Urothelium cell line (cell line): ENCODE results near the gene SPATA31C2.
"Not testable (repeated sequence)": the region's sequence is repeated elsewhere in the genome, so short reads cannot be mapped to it uniquely, and the experiment has no call there.

Source experiments
- DNase-seq: peaks from one replicate; pipeline ENCODE4 v3.0.0; 2011; ENCODE audit warnings: low spot score, mixed read lengths
- FAIRE-seq: peaks from 2 replicates; lab custom pipeline; 2011; peaks lifted over from hg19 to GRCh38; lab: Jason Lieb, UNC

SPATA31C2 gene

GRCh38 chr9:88127700-88128300 lies 10.5 kb downstream of the SPATA31C2 start:
- DNase-seq = not testable (repeated sequence)
- peak; percentile 83 for FAIRE-seq

GRCh38 chr9:88123413-88123812 lies 14.9 kb downstream of the SPATA31C2 start:
- FAIRE-seq, DNase-seq: not testable (repeated sequence)

- not testable (repeated sequence) for DNase-seq
- peak; percentile 63 for FAIRE-seq
These were observed 20.2 kb downstream of the SPATA31C2 start for GRCh38 chr9:88118121-88118520.

- not testable (repeated sequence) for FAIRE-seq, DNase-seq
These were observed 23.2 kb downstream of the SPATA31C2 start for GRCh38 chr9:88114968-88115612.

DNA sequence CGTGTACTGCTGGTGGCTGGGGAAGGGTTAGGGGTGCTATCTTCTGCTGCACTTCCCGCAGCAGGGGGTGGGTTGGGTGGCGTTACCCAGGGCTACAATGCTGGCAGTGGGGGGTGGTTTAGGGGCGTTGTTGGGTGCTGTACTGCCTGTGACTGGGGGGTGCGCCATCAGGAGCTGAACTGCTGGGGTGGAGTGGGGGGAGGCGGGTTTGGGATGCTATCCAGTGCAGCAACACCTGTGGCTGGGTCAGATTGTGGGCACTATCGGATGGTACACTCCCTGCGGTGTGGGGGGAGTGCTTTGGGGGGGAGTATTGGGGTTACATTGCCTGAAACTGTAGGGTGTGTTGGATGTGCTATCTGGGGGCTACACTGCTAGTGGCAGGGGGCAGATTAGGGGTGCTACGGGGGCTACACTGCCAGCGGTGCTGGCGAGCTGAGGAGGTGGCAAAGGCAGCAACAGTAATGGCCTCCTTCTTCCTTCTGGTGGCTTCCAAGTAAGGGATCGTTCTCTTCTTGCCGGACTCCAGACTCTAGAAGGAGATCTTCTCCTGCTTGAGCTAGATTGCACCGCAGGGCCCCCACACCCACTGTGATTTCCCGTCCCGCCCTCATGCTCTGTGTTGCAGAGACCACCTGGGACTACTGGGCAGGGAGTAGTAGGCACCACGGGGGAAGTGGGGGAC lies 23.9 kb downstream of the SPATA31C2 start:
- peak; percentile 75 for FAIRE-seq
- not testable (repeated sequence) for DNase-seq

DNA sequence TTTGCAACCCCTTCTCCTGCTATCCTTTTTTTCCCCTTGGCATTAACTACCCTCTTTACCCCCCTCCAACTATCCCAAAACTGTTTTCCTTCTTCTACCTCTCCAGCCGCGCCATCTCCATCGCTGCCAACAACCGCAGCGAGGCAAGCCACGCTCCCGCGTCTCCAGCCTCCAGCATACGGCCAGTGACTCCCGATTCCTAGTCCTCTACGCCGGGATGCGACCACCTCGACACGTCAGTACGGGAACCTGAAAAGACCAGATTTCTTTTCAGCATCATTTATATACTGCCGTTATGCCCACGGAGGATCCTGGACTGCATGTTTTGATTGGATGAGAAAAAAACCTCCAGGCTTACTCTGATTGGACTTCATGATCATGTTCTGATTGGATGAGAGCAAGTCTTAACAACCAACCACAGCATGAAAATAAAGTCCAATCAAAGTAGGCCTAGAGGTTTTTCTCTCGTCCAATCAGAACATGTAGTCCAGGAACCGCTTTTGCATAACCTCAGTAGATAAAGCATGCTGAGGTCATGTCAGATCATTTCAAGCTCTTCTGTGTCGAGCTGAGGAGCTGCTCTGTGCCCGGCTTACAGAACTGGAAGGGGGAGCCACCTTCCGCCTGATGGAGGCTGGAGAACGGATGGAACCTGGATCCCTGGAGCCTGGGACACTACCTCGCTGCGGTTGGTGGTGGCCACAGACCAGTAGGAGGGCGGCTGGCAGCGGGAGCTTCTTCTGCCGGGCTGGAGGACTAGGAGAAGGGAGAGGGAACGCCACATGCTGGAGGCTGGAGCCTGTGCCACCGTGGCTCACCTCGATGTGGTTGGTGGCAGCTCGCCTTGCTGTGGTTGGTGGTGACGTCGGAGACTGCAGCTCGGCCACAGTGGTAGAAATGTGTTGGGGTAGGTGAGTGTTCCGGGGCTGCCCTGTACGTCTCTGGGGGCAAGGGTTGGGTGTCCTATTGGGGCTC lies 24.8 kb downstream of the SPATA31C2 start:
- peak; percentile 25 for DNase-seq
- peak; percentile 13 for FAIRE-seq

- DNase-seq = no peak
- no peak for FAIRE-seq
These were observed 28.2 kb downstream of the SPATA31C2 start for GRCh38 chr9:88110026-88110425.

DNA sequence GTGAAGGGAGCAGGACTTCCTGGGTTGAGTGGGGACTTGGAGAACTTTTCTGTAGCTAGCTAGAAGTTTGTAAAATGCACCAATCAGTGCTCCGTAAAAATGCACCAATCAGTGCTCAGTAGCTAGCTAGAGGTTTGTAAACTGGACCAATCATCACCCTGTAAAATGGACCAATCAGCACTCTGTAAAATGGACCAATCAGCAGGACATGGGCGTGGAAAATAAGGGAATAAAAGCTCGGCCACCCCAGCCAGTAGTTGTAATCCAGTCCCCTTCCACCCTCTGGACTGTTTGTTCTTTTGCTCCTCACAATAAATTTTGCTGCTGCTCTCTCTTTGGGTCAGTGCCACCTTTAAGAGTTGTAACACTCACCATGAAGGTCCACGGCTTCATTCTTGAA lies 29.5 kb downstream of the SPATA31C2 start:
- FAIRE-seq (no peak), DNase-seq (no peak)

DNA sequence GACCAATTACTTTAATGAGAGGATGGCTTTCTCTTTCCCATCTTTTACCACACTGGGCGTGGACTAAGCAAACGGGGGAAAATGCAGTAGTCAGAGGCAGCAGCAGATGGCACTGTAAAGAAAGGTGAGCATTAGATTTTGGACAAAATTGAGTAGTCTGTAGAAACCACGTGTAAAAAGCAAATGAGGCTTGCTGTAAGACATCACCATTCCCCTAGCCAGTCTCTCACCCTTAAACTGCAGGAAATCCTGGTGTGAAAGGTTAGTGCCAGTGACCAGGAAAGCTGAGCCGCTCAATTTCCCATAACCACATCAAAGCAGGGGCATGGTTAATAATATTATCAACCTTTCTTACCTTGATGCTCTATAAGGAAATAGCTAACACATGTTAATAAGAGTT lies 31.8 kb downstream of the SPATA31C2 start:
- DNase-seq (peak; percentile 19), FAIRE-seq (no peak)

DNA sequence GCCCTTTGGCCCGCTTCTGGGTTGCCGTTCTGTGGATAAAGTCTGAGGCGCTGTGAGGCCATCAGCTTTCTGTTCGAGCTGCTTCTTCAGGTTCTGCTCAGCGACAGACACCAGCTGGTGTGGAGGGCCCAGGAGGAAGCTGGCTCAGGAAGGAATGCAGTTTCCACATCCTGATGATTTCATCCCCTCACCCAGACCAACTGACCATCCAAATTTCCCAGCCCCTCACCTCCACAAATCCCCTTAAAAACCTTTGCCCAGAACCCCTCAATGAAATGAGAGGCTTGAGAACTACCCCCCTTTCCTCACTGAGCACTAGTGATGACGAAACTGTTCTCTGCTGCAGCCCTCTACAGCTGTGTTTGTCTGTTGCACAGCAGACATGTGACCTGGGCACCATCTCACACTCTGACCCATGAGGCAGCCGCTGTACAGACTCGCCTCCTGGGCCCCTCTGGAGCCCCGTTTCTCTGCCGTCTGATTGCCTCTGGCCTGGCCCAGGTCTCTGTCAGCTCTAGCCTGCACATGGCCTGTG lies 45.4 kb downstream of the SPATA31C2 start:
- no peak for DNase-seq
- no peak for FAIRE-seq

DNA sequence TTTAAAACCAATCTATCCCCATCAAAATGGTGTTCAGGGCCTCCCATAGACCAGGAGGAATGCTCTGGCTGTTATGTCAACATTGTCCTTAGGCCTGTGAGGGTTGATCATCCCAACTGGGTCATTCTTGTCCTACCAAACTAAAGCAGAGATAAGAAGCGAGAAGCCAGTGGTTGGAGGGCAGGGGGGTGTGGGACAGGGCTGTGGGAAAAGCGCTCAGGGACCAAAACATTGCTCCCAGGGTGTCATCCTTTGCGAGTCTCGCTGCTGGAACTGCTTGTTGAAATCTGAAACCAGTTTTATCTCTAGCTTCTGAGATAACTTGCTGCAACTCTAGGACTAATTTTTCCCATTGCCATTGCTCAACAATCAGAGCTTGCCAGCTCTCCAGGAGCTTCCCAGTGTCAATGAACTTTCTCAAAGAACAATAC lies 48.1 kb downstream of the SPATA31C2 start:
- FAIRE-seq (no peak), DNase-seq (no peak)

GRCh38 chr9:88087906-88088305 lies 50.4 kb downstream of the SPATA31C2 start:
- no peak for DNase-seq
- no peak for FAIRE-seq

DNA sequence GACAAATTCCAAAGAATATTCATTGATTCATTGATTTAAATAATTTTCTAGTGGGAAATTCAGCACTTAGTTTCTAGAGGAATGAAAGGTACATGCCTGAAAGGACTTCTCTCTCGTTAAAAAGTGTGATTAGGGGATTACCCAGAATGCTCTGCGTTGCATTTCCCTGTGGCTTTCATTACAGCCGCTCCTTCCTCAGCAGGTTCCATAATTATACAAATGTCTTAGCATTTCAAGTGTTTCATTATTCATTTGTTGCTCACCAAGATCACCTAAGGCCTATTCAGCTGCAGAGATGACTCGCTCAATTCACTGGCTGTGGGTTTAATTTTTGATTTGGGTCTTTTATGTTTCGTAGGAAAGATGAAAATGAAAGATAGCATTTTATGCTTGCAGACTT lies 52.8 kb downstream of the SPATA31C2 start:
- FAIRE-seq (no peak), DNase-seq (no peak)

DNA sequence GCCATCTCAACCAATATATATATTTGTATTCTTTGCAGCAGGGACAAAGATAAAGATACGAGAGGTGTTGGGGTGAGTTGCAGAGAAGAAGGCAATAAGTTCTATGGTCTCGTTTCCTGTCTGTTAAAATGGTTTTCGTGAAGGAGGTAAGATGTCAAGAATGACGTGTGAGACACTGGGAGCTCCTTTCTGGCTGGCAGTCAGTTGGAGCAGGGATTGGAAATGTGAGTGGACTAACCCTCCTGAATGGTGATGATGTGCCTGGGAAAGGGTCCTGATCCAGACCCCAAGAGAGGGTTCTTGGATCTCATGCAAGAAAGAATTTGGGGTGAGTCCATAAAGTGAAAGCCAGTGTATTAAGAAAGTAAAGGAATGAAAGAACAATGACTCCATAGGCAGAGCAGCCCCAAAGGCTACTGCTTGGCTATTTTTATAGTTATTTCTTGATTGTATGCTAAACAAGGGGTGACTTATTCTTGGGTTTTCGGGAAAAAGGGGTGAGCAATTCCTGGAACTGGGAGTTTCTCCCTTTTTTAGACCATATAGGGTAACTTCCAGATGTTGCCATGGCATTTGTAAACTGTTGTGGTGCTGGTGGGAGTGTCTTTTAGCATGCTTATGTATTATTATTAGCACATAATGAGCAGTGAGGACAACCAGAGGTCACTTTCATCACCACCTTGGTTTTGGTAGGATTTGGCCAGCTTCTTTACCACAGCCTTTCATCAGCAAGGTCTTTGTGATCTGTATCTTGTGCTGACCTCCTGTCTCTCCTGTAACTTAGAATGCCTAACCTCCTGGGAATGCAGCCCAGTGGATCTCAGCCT lies 53.7 kb downstream of the SPATA31C2 start:
- no peak for FAIRE-seq
- DNase-seq = no peak
